Activated CD8-positive, alpha-beta memory T cell treated with anti-CD3 and anti-CD28 coated beads, Interleukin-2, amount 50 U/mL, for 24 hours (primary cell): ENCODE measurements around the gene SRPK2.
"Not testable (repeated sequence)": the region's sequence is repeated elsewhere in the genome, so short reads cannot be mapped to it uniquely, and the experiment has no call there.

Experiments
- DNase-seq: peaks from one replicate; pipeline ENCODE4 v3.0.0-alpha.2; 2020; ENCODE audit errors: extremely low read depth

Gene SRPK2

GRCh38 chr7:105339404-105340323 is 49.1 kb downstream of the SRPK2 start:
- no peak for DNase-seq

- DNase-seq: no peak
These were observed 51.2 kb downstream of the SRPK2 start for GRCh38 chr7:105337529-105337928.

GRCh38 chr7:105336009-105336408 is 52.7 kb downstream of the SRPK2 start:
- no peak for DNase-seq

- not testable (repeated sequence) for DNase-seq
These were observed 56.1 kb downstream of the SRPK2 start for GRCh38 chr7:105332661-105333060.

- DNase-seq: no peak
These were observed 58.2 kb downstream of the SRPK2 start for GRCh38 chr7:105330526-105330925.

GRCh38 chr7:105327201-105327600 is 61.5 kb downstream of the SRPK2 start:
- no peak for DNase-seq

GRCh38 chr7:105325216-105325904 is 63.4 kb downstream of the SRPK2 start:
- no peak for DNase-seq

- not testable (repeated sequence) for DNase-seq
These were observed 64.1 kb downstream of the SRPK2 start for GRCh38 chr7:105324606-105325005.

GRCh38 chr7:105323366-105323765 is 65.4 kb downstream of the SRPK2 start:
- no peak for DNase-seq

- DNase-seq: no peak
These were observed 66.0 kb downstream of the SRPK2 start for GRCh38 chr7:105322655-105323277.

GRCh38 chr7:105321754-105322455 is 66.8 kb downstream of the SRPK2 start:
- no peak for DNase-seq

- DNase-seq: no peak
These were observed 67.8 kb downstream of the SRPK2 start for GRCh38 chr7:105320896-105321295.

- no peak for DNase-seq
These were observed 69.1 kb downstream of the SRPK2 start for GRCh38 chr7:105319578-105319977.

- no peak for DNase-seq
These were observed 72.0 kb downstream of the SRPK2 start for GRCh38 chr7:105316578-105317344.

GRCh38 chr7:105315357-105315756 is 73.4 kb downstream of the SRPK2 start:
- DNase-seq: no peak

- DNase-seq: no peak
These were observed 79.2 kb downstream of the SRPK2 start for GRCh38 chr7:105309235-105310169.

GRCh38 chr7:105307163-105307672 is 81.5 kb downstream of the SRPK2 start:
- DNase-seq: no peak

- no peak for DNase-seq
These were observed 82.4 kb downstream of the SRPK2 start for GRCh38 chr7:105306298-105306748.

- DNase-seq: no peak
These were observed 83.1 kb downstream of the SRPK2 start for GRCh38 chr7:105305633-105306032.
